CD14-positive monocyte (primary cell): ENCODE data around the gene PCK2. TPM values are rescaled to one million over a fixed set of nuclear protein-coding genes. Genes with fewer than 3 reads are reported as not detected.

Experiments
- DNase-seq, 3 donors: peaks; one replicate each; pipeline ENCODE4 v3.0.0-alpha.2; 2011 to 2022
- H2AFZ ChIP-seq: 2 replicates; pipeline ENCODE4 v1.6.0; 2012; ENCODE audit warnings: mild to moderate bottlenecking, low read depth, low read length, inconsistent platforms; ENCODE audit not compliant: insufficient read depth, poor library complexity, severe bottlenecking
- H3K27ac ChIP-seq, 2 donors: 1 replicate in 1 of 2; 2 replicates in 1 of 2; pipeline ENCODE4 v1.5.1; 2012 to 2013; ENCODE audit warnings: low read length in 2 of 2, control low read depth in 1 of 2, inconsistent platforms in 1 of 2, low read depth in 1 of 2, mild to moderate bottlenecking in 1 of 2
- H3K27me3 ChIP-seq, 2 donors: one replicate each; pipeline versions ENCODE4 v1.6.0 to v1.6.1; 2011 to 2013; ENCODE audit warnings: low read length in 2 of 2; ENCODE audit not compliant: control insufficient read depth in 2 of 2, insufficient read depth in 2 of 2
- H3K36me3 ChIP-seq, 2 donors: replicated peaks in 1 of 2; 1 replicate in 1 of 2; 2 replicates in 1 of 2; pipeline versions ENCODE4 v1.5.1 to v1.6.1; 2012 to 2013; ENCODE audit warnings: low read length in 2 of 2, control low read depth in 1 of 2, inconsistent platforms in 1 of 2, mild to moderate bottlenecking in 1 of 2; ENCODE audit not compliant: insufficient read depth in 2 of 2, control insufficient read depth in 1 of 2
- H3K4me1 ChIP-seq, 2 donors: 1 replicate in 1 of 2; 2 replicates in 1 of 2; pipeline versions ENCODE4 v1.5.1 to v1.6.1; 2012 to 2013; ENCODE audit warnings: low read length in 2 of 2, control low read depth in 1 of 2, inconsistent platforms in 1 of 2, mild to moderate bottlenecking in 1 of 2, moderate library complexity in 1 of 2; ENCODE audit not compliant: insufficient read depth in 2 of 2, control insufficient read depth in 1 of 2
- H3K4me2 ChIP-seq: replicated peaks from 2 replicates; pipeline ENCODE3; 2012; ENCODE audit warnings: low read length, moderate library complexity, mild to moderate bottlenecking; ENCODE audit not compliant: poor library complexity, severe bottlenecking; ENCODE audit errors: extremely low read depth
- H3K4me3 ChIP-seq, 3 experiments: fragments of 200-600 bp in 1 of 3; sonication (generic) in 1 of 3; replicated peaks in 1 of 3; 1 replicate in 2 of 3; 2 replicates in 1 of 3; pipeline ENCODE4 v1.5.1; 2011 to 2013; ENCODE audit warnings: low read length in 3 of 3, mild to moderate bottlenecking in 3 of 3, control low read depth in 2 of 3, low read depth in 2 of 3, inconsistent platforms in 1 of 3, moderate library complexity in 1 of 3
- H3K79me2 ChIP-seq: 2 replicates; pipeline ENCODE4 v1.6.0; 2012; ENCODE audit warnings: mild to moderate bottlenecking, control low read depth, inconsistent platforms, low read length, moderate library complexity; ENCODE audit not compliant: insufficient read depth
- H3K9ac ChIP-seq: 2 replicates; pipeline ENCODE4 v1.6.0; 2017; ENCODE audit warnings: low read length, mild to moderate bottlenecking; ENCODE audit not compliant: insufficient read depth, poor library complexity, severe bottlenecking
- H3K9me3 ChIP-seq, 2 donors: replicated peaks in 1 of 2; 1 replicate in 1 of 2; 2 replicates in 1 of 2; pipeline versions ENCODE4 v1.5.1 to v1.6.1; 2012 to 2013; ENCODE audit warnings: low read length in 2 of 2, control low read depth in 1 of 2; ENCODE audit not compliant: control insufficient read depth in 1 of 2, insufficient read depth in 1 of 2
- H4K20me1 ChIP-seq: 2 replicates; pipeline ENCODE4 v1.6.0; 2012; ENCODE audit warnings: mild to moderate bottlenecking, low read length, control low read depth, moderate library complexity; ENCODE audit not compliant: insufficient read depth
- H3K27ac Mint-ChIP-seq, 7 donors: one replicate each; pipeline ENCODE4 v1.8.0; 2020; ENCODE audit warnings: mild to moderate bottlenecking in 7 of 7, mixed read lengths in 7 of 7, moderate library complexity in 6 of 7, inconsistent platforms in 2 of 7
- H3K27me3 Mint-ChIP-seq, 3 donors: one replicate each; pipeline ENCODE4 v1.8.0; 2021 to 2022; ENCODE audit warnings: low read depth in 3 of 3, mild to moderate bottlenecking in 3 of 3, mixed read lengths in 3 of 3, moderate library complexity in 3 of 3, inconsistent platforms in 1 of 3
- H3K36me3 Mint-ChIP-seq, 2 donors: one replicate each; pipeline ENCODE4 v1.8.0; 2020; ENCODE audit warnings: mixed read lengths in 2 of 2, inconsistent platforms in 1 of 2, mild to moderate bottlenecking in 1 of 2
- H3K4me1 Mint-ChIP-seq: one replicate; pipeline ENCODE4 v1.8.0; 2020; ENCODE audit warnings: mild to moderate bottlenecking, mixed read lengths
- H3K4me3 Mint-ChIP-seq, 2 donors: one replicate each; pipeline ENCODE4 v1.8.0; 2020; ENCODE audit warnings: mild to moderate bottlenecking in 2 of 2, mixed read lengths in 2 of 2, moderate library complexity in 1 of 2
- H3K9me3 Mint-ChIP-seq, 7 donors: one replicate each; pipeline ENCODE4 v1.8.0; 2020 to 2022; ENCODE audit warnings: mixed read lengths in 7 of 7, mild to moderate bottlenecking in 6 of 7, moderate library complexity in 6 of 7, inconsistent platforms in 2 of 7
- CTCF ChIP-seq: fragments of 200-600 bp; IDR thresholded peaks from one replicate; pipeline ENCODE4 v1.8.0; 2022; ENCODE audit warnings: antibody characterized with exemption, mild to moderate bottlenecking
- WGBS: methylation state at CpG from one replicate; pipeline ENCODE4 v1.1.5; 2013; ENCODE audit warnings: missing lambda C conversion rate; ENCODE audit not compliant: insufficient coverage; 5-methylcytosine and 5-hydroxymethylcytosine counted together
- intact Hi-C, 2 donors: fragments of 100-400 bp; cut with micrococcal nuclease; formaldehyde crosslinking; loops; one replicate each; pipeline versions ENCODE4 v1.15.0 to v1.15.1; 2023
- polyA plus RNA-seq, 3 donors: library from polyadenylated mRNA; depleted of rRNA in 1 of 3; unstranded in 2 of 3; stranded (reverse) in 1 of 3; fragments of 300-500 nt in 2 of 3; fragments of >200 nt in 1 of 3; fragmentation: Illumina TruSeq in 2 of 3; gene quantifications; 1 replicate in 2 of 3; 2 replicates in 1 of 3; pipeline ENCODE4 v1.2.3, GENCODE V29; 2012 to 2021

PCK2 gene
- polyA plus RNA-seq, 3 donors, result 29.9 to 34.2 (median 31.3) TPM

GRCh38 chr14:24138396-24139271 lies 44.5 kb downstream of the PCK2 start:
- TF ChIP-seq CTCF, result no peak
- Mint-ChIP-seq H3K27ac (peak overlapping the region in 4 of 7 donors; percentile 54 to 79 (median 66)), H3K9me3 (no peaks in the 10 kb centered on the region), H3K27me3 (peaks cover 0 to 1% (median 0%) of the 10 kb centered on the region in 3 donors), H3K36me3 (peaks cover 39 to 42% of the 10 kb centered on the region in 2 donors), H3K4me3 (no peak overlapping the region), H3K4me1 (peaks cover 60% of the 10 kb centered on the region)
- intact Hi-C loops, result loop anchor here in 1 of 2 donors (10.0 kb wide), 1 partner anchor 96 kb away; the partner anchor contains the start of genes GMPR2 and NEDD8
- H3K9me3 ChIP-seq, result no peaks in the 10 kb centered on the region
- no peak overlapping the region for H3K9ac ChIP-seq
- no peak overlapping the region for H3K4me2 ChIP-seq
- no peak for DNase-seq
- no peaks in the 10 kb centered on the region for H3K27me3 ChIP-seq
- WGBS, result 95% methylated on average over 11 of the region's 13 CpGs
- H3K4me1 ChIP-seq, result peaks cover 42 to 56% of the 10 kb centered on the region in 2 donors
- H3K4me3 ChIP-seq, result no peak overlapping the region
- peaks cover 38% of the 10 kb centered on the region for H4K20me1 ChIP-seq
- H3K27ac ChIP-seq, result peak overlapping the region in 1 of 2 donors; percentile 3
- no peak overlapping the region for H2AFZ ChIP-seq
- H3K79me2 ChIP-seq, result peaks cover 56% of the 10 kb centered on the region
- H3K36me3 ChIP-seq, result peaks cover 30 to 39% of the 10 kb centered on the region in 2 donors

- Histone ChIP-seq H3K36me3 (peaks cover 37 to 47% of the 10 kb centered on the region in 2 donors), H3K27me3 (no peaks in the 10 kb centered on the region), H3K9ac (no peak overlapping the region), H4K20me1 (peaks cover 46% of the 10 kb centered on the region), H3K4me3 (no peak overlapping the region), H3K4me2 (no peak overlapping the region), H2AFZ (no peak overlapping the region), H3K4me1 (peaks cover 42 to 56% of the 10 kb centered on the region in 2 donors), H3K27ac (peak overlapping the region in 1 of 2 donors; percentile 3), H3K9me3 (no peaks in the 10 kb centered on the region), H3K79me2 (peaks cover 62% of the 10 kb centered on the region)
- peaks cover 47 to 49% of the 10 kb centered on the region in 2 donors for H3K36me3 Mint-ChIP-seq
- H3K4me1 Mint-ChIP-seq, result peaks cover 62% of the 10 kb centered on the region
- 100% methylated on average over 2 of the region's 9 CpGs for WGBS
- DNase-seq, result no peak
- H3K27ac Mint-ChIP-seq, result peak overlapping the region in 3 of 7 donors; percentile 1 to 71 (median 13)
- H3K9me3 Mint-ChIP-seq, result no peaks in the 10 kb centered on the region
- intact Hi-C loops, result loop anchor here in 1 of 2 donors (10.0 kb wide), 1 partner anchor 95 kb away; the partner anchor contains the start of genes GMPR2 and NEDD8
- no peak overlapping the region for H3K4me3 Mint-ChIP-seq
- peaks cover 0 to 2% (median 1%) of the 10 kb centered on the region in 3 donors for H3K27me3 Mint-ChIP-seq
- TF ChIP-seq CTCF, result no peak
These were observed 45.3 kb downstream of the PCK2 start for GRCh38 chr14:24139272-24139934.
